PC-9 (cell line): ENCODE measurements around the gene RGS9. TPM values are rescaled to one million over a fixed set of nuclear protein-coding genes. Genes with fewer than 3 reads are reported as not detected.
"Not testable (repeated sequence)": the region's sequence is repeated elsewhere in the genome, so short reads cannot be mapped to it uniquely, and the experiment has no call there.

Experiments
- BruUV-seq: library from RNA; stranded (reverse); fragments of 400-500 nt; replicated peaks from 2 replicates; lab custom pipeline; 2021; lab: Mats Ljungman, UMichigan
- CTCF ChIA-PET: fragments of 300-600 bp; sonication (Branson Sonifier 250); formaldehyde crosslinking; loops from one replicate; lab custom pipeline; 2022; ENCODE audit warnings: antibody characterized with exemption; lab: Charles Lee
- POLR2A ChIA-PET: fragments of 300-600 bp; sonication (Branson Sonifier 250); formaldehyde crosslinking; loops from one replicate; lab custom pipeline; 2022; ENCODE audit warnings: antibody characterized with exemption; ENCODE audit not compliant: unreplicated experiment; lab: Charles Lee
- DNase-seq, 2 experiments: peaks; one replicate each; pipeline versions ENCODE4 v3.0.0 to v3.0.0-alpha.2; 2015 to 2022; ENCODE audit warnings: mixed read lengths in 1 of 2
- H2AFZ ChIP-seq: fragments of 200-600 bp; sonication (generic); 2 replicates; pipeline ENCODE4 v1.8.1; 2017; ENCODE audit warnings: antibody characterized with exemption
- H3F3A ChIP-seq: fragments of 200-600 bp; sonication (generic); 2 replicates; pipeline ENCODE4 v1.8.1; 2017; ENCODE audit warnings: antibody characterized with exemption, mild to moderate bottlenecking, low read depth; ENCODE audit not compliant: insufficient read depth
- H3K27ac ChIP-seq: fragments of 200-600 bp; sonication (generic); 2 replicates; pipeline ENCODE4 v1.6.1; 2016; ENCODE audit warnings: mixed run types
- H3K27me3 ChIP-seq: fragments of 200-600 bp; sonication (generic); 2 replicates; pipeline ENCODE4 v1.6.1; 2016; ENCODE audit warnings: low read depth, mixed run types; ENCODE audit not compliant: insufficient read depth
- H3K36me3 ChIP-seq: fragments of 200-600 bp; sonication (generic); 2 replicates; pipeline ENCODE4 v1.6.1; 2016; ENCODE audit warnings: low read depth, mixed run types
- H3K4me1 ChIP-seq: fragments of 200-600 bp; sonication (generic); replicated peaks from 2 replicates; pipeline ENCODE4 v1.6.1; 2016; ENCODE audit warnings: mixed run types; ENCODE audit not compliant: insufficient read depth
- H3K4me2 ChIP-seq: fragments of 200-600 bp; sonication (generic); 2 replicates; pipeline ENCODE4 v1.6.1; 2017; ENCODE audit warnings: mixed run types
- H3K4me3 ChIP-seq: fragments of 200-600 bp; sonication (generic); 2 replicates; pipeline ENCODE4 v1.6.1; 2016; ENCODE audit warnings: mixed run types
- H3K79me2 ChIP-seq: fragments of 200-600 bp; sonication (generic); 2 replicates; pipeline ENCODE4 v1.6.1; 2017; ENCODE audit warnings: low read depth, mixed run types
- H3K9me2 ChIP-seq: fragments of 200-600 bp; sonication (generic); 2 replicates; pipeline ENCODE4 v1.8.1; 2017; ENCODE audit warnings: mild to moderate bottlenecking; ENCODE audit not compliant: insufficient read depth
- H3K9me3 ChIP-seq: fragments of 200-600 bp; sonication (generic); 2 replicates; pipeline ENCODE4 v1.8.1; 2016; ENCODE audit warnings: low read depth; ENCODE audit not compliant: insufficient read depth
- H4K20me1 ChIP-seq: fragments of 200-600 bp; sonication (generic); 2 replicates; pipeline ENCODE4 v1.8.1; 2017; ENCODE audit not compliant: insufficient read depth
- EZH2 ChIP-seq: fragments of 200-600 bp; sonication (generic); IDR thresholded peaks from 2 replicates; pipeline ENCODE4 v1.8.0; 2017; ENCODE audit warnings: antibody characterized with exemption, low read depth
- intact Hi-C: fragments of 100-400 bp; cut with micrococcal nuclease; formaldehyde crosslinking; loops from one replicate; pipeline ENCODE4 v1.10.0; 2022; ENCODE audit not compliant: unreplicated experiment
- total RNA-seq: library from RNA; stranded (reverse); gene quantifications from 2 replicates; pipeline ENCODE4 v1.2.3, GENCODE V29; 2021
- TF ChIP-seq, protein P1 (sequence below): fragments of 200-600 bp; sonication (generic); conservative IDR thresholded peaks from 2 replicates; pipeline ENCODE4 v1.6.1; 2017; ENCODE audit warnings: mixed run types, antibody characterized with exemption, mild to moderate bottlenecking, moderate library complexity

RGS9 gene
- total RNA-seq, 1 experiment from 2014 or later: 6.1 TPM

DNA sequence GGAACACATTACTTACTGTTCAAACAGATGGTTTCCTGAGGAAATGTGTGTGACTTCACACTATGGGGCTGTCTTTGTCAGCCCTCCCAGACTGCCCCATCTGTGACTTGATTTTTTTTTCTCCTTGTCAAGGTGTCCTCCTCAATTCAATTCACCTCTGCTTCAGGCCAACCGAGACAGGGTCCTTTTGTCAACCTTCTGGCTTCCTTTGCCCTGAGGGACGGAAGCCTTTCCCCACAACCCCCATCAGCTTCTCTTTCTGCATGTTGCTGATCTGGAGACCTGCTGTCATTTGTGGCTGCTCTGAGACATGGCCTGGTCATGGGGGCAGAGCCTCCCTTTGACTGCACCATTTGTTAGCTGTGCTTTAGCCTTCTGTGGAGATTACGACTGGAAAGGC lies 21.3 kb upstream of the RGS9 start:
- no peaks in the 10 kb centered on the region for H3K9me3 ChIP-seq
- ChIA-PET CTCF (no interaction called here), POLR2A (no interaction called here)
- H3K9me2 ChIP-seq: no peaks in the 10 kb centered on the region
- no peak for TF ChIP-seq EZH2
- TF ChIP-seq, protein P1, sequence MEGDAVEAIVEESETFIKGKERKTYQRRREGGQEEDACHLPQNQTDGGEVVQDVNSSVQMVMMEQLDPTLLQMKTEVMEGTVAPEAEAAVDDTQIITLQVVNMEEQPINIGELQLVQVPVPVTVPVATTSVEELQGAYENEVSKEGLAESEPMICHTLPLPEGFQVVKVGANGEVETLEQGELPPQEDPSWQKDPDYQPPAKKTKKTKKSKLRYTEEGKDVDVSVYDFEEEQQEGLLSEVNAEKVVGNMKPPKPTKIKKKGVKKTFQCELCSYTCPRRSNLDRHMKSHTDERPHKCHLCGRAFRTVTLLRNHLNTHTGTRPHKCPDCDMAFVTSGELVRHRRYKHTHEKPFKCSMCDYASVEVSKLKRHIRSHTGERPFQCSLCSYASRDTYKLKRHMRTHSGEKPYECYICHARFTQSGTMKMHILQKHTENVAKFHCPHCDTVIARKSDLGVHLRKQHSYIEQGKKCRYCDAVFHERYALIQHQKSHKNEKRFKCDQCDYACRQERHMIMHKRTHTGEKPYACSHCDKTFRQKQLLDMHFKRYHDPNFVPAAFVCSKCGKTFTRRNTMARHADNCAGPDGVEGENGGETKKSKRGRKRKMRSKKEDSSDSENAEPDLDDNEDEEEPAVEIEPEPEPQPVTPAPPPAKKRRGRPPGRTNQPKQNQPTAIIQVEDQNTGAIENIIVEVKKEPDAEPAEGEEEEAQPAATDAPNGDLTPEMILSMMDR: no peak
- no peaks in the 10 kb centered on the region for H3K27me3 ChIP-seq
- H3F3A ChIP-seq: no peaks in the 10 kb centered on the region
- H3K79me2 ChIP-seq: no peaks in the 10 kb centered on the region
- no peak overlapping the region for H3K4me2 ChIP-seq
- no peaks in the 10 kb centered on the region for H4K20me1 ChIP-seq
- BruUV-seq: no TSS peak
- no peaks in the 10 kb centered on the region for H3K4me1 ChIP-seq
- intact Hi-C loops: no loop called here
- no peak overlapping the region for H3K4me3 ChIP-seq
- H3K36me3 ChIP-seq: no peaks in the 10 kb centered on the region
- DNase-seq: no peak
- H3K27ac ChIP-seq: no peak overlapping the region
- H2AFZ ChIP-seq: no peak overlapping the region

DNA sequence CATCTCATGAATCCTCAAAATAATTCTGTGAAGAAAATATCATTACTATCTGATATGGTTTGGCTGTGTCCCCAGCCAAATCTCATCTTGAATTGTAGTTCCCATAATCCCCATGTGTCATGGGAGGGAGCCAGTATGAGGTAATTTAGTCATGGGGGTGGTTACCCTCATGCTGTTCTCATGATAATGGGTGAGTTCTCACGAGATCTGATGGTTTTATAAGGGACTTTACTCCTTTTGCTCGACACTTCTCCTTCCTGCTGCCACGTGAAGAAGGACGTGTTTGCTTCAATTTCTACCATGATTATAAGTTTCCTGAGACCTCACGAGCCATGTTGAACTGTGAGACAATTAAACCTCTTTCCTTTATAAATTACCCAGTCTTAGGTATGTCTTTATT lies 20.7 kb upstream of the RGS9 start:
- H3K4me3 ChIP-seq, POLR2A ChIA-PET, DNase-seq, H3K27me3 ChIP-seq, H3F3A ChIP-seq, H3K9me3 ChIP-seq, H3K4me2 ChIP-seq, H3K27ac ChIP-seq, H3K36me3 ChIP-seq, H3K4me1 ChIP-seq, intact Hi-C loops, CTCF ChIA-PET, H2AFZ ChIP-seq, BruUV-seq, H3K79me2 ChIP-seq, H4K20me1 ChIP-seq, H3K9me2 ChIP-seq: not testable (repeated sequence)

GRCh38 chr17:65117384-65118035 lies 19.7 kb upstream of the RGS9 start:
- Histone ChIP-seq H3F3A (peaks cover 4% of the 10 kb centered on the region; the same call in 1 of the 2 replicates), H3K4me2 (no peak overlapping the region), H3K36me3 (no peaks in the 10 kb centered on the region), H3K79me2 (no peaks in the 10 kb centered on the region), H3K27ac (no peak overlapping the region), H3K9me2 (no peaks in the 10 kb centered on the region), H2AFZ (no peak overlapping the region; the same call in 1 of the 2 replicates), H3K4me1 (peaks cover 5% of the 10 kb centered on the region; the same call in 1 of the 2 replicates), H3K9me3 (no peaks in the 10 kb centered on the region), H3K27me3 (no peaks in the 10 kb centered on the region), H3K4me3 (no peak overlapping the region), H4K20me1 (no peaks in the 10 kb centered on the region)
- intact Hi-C loops: no loop called here
- no TSS peak for BruUV-seq
- CTCF ChIA-PET: no interaction called here
- DNase-seq: no peak
- TF ChIP-seq EZH2: no peak
- POLR2A ChIA-PET: no interaction called here

DNA sequence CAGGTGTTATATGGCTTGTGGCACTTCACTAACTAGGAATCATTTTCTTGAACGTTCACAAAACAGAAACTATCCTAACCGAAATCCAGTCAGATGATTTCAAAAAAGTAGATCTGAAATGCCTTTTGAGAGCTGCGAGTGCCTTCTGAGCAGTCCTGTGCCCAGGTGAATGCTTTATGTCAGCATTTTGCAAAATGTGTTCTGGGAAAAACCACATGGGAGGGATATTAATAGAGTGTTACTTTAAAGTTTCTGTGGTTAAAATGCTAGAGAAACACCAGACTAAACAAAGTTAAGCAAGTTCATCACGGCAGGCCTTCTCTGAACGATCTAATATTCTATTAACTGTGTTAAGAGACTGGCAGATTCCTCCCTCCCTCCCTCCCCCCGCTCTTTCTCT lies 15.8 kb upstream of the RGS9 start:
- intact Hi-C loops: no loop called here
- ChIA-PET CTCF (no interaction called here), POLR2A (no interaction called here)
- Histone ChIP-seq H3K36me3 (no peaks in the 10 kb centered on the region), H3K4me3 (no peak overlapping the region), H3K79me2 (no peaks in the 10 kb centered on the region), H3K27ac (no peak overlapping the region), H3K9me3 (no peaks in the 10 kb centered on the region), H3K9me2 (no peaks in the 10 kb centered on the region), H4K20me1 (no peaks in the 10 kb centered on the region), H3F3A (peaks cover 16% of the 10 kb centered on the region; the same call in 1 of the 2 replicates), H2AFZ (no peak overlapping the region), H3K4me2 (no peak overlapping the region), H3K4me1 (peaks cover 21% of the 10 kb centered on the region), H3K27me3 (no peaks in the 10 kb centered on the region)
- no peak for TF ChIP-seq EZH2
- TF ChIP-seq, protein P1: no peak
- DNase-seq: no peak
- BruUV-seq: no TSS peak
